ENCODE measurements around the gene POLR2A. TPM values are rescaled to one million over a fixed set of nuclear protein-coding genes. Genes with fewer than 3 reads are reported as not detected.

The POLR2A gene
- total RNA-seq, 2 donors from 2014 or later: 129 to 189 TPM

DNA sequence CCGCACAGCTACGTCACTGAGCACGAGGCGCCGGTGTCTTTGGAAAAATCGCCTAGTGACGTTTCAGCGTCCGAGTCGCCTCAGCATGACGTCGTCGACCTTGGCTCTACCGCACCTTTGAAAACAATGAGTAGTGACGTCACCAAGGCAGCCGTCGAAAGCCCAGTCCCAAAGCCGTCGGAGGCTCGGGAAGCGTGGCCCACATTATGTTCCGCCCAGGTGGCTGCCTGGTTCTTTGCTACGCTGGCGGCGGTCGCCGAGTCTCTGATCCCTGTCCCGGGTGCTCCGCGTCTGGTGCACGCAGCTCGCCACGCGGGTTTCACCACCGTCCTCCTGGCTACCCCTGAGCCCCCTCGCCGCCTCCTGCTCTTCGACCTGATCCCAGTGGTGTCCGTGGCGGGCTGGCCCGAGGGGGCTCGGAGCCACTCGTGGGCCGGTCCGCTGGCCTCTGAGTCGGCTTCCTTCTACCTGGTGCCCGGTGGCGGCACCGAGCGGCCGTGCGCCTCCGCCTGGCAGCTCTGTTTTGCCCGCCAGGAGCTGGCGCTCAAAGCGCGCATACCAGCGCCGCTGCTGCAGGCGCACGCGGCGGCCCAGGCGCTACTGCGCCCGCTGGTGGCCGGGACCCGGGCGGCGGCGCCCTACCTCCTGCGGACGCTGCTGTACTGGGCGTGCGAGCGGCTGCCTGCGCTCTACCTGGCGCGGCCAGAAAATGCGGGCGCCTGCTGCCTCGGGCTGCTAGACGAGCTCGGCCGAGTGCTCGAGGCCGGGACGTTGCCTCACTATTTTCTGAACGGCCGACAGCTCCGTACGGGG is 47.4 kb upstream of the POLR2A start:
- whole genome bisulfite sequencing, 2 experiments (ENCODE audit: insufficient coverage in 1 of 2, insufficient read length in 1 of 2): 2 to 7% methylated on average over 52 to 92 of the region's 92 CpGs
- no peak overlapping the region for H3K27ac ChIP-seq (ENCODE audit: low read depth, low read length)
- H3K9me3 Mint-ChIP-seq: no peaks in the 10 kb centered on the region
- H3K36me3 Mint-ChIP-seq (ENCODE audit: low read depth): no peaks in the 10 kb centered on the region
- peaks cover 3% of the 10 kb centered on the region for H3K4me1 ChIP-seq (ENCODE audit: control insufficient read depth, insufficient read depth, low read length)
- no peaks in the 10 kb centered on the region for H3K9me3 ChIP-seq (ENCODE audit: control insufficient read depth, low read length)
- peak overlapping the region; percentile 83 for H3K4me3 Mint-ChIP-seq
- H3K9ac ChIP-seq (ENCODE audit: extremely low read depth, low read length, poor library complexity, severe bottlenecking): peak overlapping the region; percentile 57
- peak; percentile 98 for DNase-seq
- peak overlapping the region; percentile 85 for H3K4me3 ChIP-seq (ENCODE audit: low read length)
- no peaks in the 10 kb centered on the region for H3K36me3 ChIP-seq (ENCODE audit: control insufficient read depth, insufficient read depth, low read length)
- peaks cover 42% of the 10 kb centered on the region for H3K27me3 ChIP-seq (ENCODE audit: control insufficient read depth, insufficient read depth, low read length, poor library complexity, severe bottlenecking)
- TF ChIP-seq, protein P1, sequence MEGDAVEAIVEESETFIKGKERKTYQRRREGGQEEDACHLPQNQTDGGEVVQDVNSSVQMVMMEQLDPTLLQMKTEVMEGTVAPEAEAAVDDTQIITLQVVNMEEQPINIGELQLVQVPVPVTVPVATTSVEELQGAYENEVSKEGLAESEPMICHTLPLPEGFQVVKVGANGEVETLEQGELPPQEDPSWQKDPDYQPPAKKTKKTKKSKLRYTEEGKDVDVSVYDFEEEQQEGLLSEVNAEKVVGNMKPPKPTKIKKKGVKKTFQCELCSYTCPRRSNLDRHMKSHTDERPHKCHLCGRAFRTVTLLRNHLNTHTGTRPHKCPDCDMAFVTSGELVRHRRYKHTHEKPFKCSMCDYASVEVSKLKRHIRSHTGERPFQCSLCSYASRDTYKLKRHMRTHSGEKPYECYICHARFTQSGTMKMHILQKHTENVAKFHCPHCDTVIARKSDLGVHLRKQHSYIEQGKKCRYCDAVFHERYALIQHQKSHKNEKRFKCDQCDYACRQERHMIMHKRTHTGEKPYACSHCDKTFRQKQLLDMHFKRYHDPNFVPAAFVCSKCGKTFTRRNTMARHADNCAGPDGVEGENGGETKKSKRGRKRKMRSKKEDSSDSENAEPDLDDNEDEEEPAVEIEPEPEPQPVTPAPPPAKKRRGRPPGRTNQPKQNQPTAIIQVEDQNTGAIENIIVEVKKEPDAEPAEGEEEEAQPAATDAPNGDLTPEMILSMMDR (conservative IDR thresholded peaks at IDR 0.05): peak; percentile 89
- H3K27me3 Mint-ChIP-seq (ENCODE audit: insufficient read depth): peaks cover 54% of the 10 kb centered on the region
- peak overlapping the region; percentile 87 for H3K27ac Mint-ChIP-seq
- peaks cover 13% of the 10 kb centered on the region for H3K4me1 Mint-ChIP-seq

DNA sequence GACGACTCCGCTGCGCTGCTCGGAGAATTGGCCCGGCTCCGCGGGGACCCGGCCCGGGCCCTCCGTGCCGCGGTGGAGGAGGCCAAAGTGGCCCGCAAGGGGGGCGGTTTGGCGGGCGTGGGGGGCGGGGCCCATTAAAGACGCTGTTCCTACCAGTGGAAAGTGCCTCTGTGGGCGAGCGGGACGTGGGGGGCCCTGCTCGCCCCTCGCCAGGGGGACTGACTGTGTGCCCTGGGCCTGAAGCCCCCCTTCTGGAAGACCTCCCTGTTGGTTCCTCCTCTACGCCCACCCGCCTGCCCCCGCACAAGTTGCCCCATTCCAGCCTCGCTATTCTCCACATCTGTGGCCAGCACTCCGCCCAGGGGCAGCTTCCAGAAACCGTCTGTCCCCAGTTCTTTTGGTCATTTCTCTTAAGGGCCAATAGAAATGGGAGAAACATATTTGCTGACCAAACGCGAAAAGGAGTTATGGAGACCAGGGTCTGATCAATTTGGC is 46.8 kb upstream of the POLR2A start:
- H3K4me1 ChIP-seq (ENCODE audit: control insufficient read depth, insufficient read depth, low read length): peaks cover 3% of the 10 kb centered on the region
- H3K27ac Mint-ChIP-seq: peak overlapping the region; percentile 67
- H3K9me3 Mint-ChIP-seq: no peaks in the 10 kb centered on the region
- WGBS, 2 experiments (ENCODE audit: insufficient coverage in 1 of 2, insufficient read length in 1 of 2): 17 to 36% methylated on average over 14 to 31 of the region's 31 CpGs
- H3K27ac ChIP-seq (ENCODE audit: low read depth, low read length): no peak overlapping the region
- no peaks in the 10 kb centered on the region for H3K36me3 ChIP-seq (ENCODE audit: control insufficient read depth, insufficient read depth, low read length)
- H3K36me3 Mint-ChIP-seq (ENCODE audit: low read depth): no peaks in the 10 kb centered on the region
- peaks cover 13% of the 10 kb centered on the region for H3K4me1 Mint-ChIP-seq
- TF ChIP-seq, protein P1 (conservative IDR thresholded peaks at IDR 0.05): no peak
- H3K27me3 Mint-ChIP-seq (ENCODE audit: insufficient read depth): peaks cover 59% of the 10 kb centered on the region
- H3K9me3 ChIP-seq (ENCODE audit: control insufficient read depth, low read length): no peaks in the 10 kb centered on the region
- no peak overlapping the region for H3K9ac ChIP-seq (ENCODE audit: extremely low read depth, low read length, poor library complexity, severe bottlenecking)
- peak; percentile 73 for DNase-seq
- peak overlapping the region; percentile 83 for H3K4me3 Mint-ChIP-seq
- H3K27me3 ChIP-seq (ENCODE audit: control insufficient read depth, insufficient read depth, low read length, poor library complexity, severe bottlenecking): peaks cover 47% of the 10 kb centered on the region
- H3K4me3 ChIP-seq (ENCODE audit: low read length): peak overlapping the region; percentile 66

DNA sequence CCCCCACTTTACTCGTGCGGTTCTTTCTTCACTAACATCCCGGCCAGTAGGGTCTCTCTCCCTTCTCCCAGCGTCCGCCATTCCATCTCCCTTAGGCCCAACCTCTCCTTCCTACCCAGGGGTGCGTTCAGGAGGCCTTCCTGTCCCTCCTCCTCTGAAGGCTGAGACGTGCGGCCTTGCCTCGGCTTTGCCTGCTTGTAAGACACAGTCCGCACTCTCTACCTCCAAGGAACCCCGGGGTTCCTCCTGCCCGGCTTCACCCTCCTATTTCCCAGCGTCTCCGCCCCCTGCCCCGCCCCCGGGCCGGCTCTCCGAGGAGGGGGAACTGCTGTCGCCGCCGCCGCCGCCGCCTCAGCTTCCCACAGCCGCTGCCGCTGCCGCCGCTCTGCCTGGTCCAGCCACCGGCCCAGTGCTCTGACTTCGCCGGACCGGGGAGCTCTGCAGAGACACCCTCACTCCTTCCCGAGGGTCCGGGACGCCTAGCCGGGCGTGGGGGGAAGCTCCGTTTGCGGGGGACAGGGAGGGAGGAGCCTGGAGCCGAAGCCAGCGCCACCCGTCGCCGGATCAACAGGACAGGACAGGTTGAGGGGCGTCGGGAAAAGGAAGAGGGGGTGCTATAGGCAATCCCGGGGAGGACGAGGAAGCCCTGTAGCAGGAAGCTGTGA is 46.1 kb upstream of the POLR2A start:
- peak overlapping the region; percentile 91 for H3K4me3 ChIP-seq (ENCODE audit: low read length)
- H3K36me3 ChIP-seq (ENCODE audit: control insufficient read depth, insufficient read depth, low read length): no peaks in the 10 kb centered on the region
- WGBS, 2 experiments (ENCODE audit: insufficient coverage in 1 of 2, insufficient read length in 1 of 2): 6% methylated on average over 28 to 48 of the region's 48 CpGs
- H3K9me3 ChIP-seq (ENCODE audit: control insufficient read depth, low read length): no peaks in the 10 kb centered on the region
- TF ChIP-seq, protein P1 (conservative IDR thresholded peaks at IDR 0.05): no peak
- peaks cover 65% of the 10 kb centered on the region for H3K27me3 Mint-ChIP-seq (ENCODE audit: insufficient read depth)
- no peak overlapping the region for H3K9ac ChIP-seq (ENCODE audit: extremely low read depth, low read length, poor library complexity, severe bottlenecking)
- peak; percentile 93 for DNase-seq
- H3K4me3 Mint-ChIP-seq: peak overlapping the region; percentile 83
- no peaks in the 10 kb centered on the region for H3K9me3 Mint-ChIP-seq
- peak overlapping the region; percentile 67 for H3K27ac Mint-ChIP-seq
- no peaks in the 10 kb centered on the region for H3K36me3 Mint-ChIP-seq (ENCODE audit: low read depth)
- H3K27me3 ChIP-seq (ENCODE audit: control insufficient read depth, insufficient read depth, low read length, poor library complexity, severe bottlenecking): peaks cover 51% of the 10 kb centered on the region
- peaks cover 3% of the 10 kb centered on the region for H3K4me1 ChIP-seq (ENCODE audit: control insufficient read depth, insufficient read depth, low read length)
- no peak overlapping the region for H3K27ac ChIP-seq (ENCODE audit: low read depth, low read length)
- peaks cover 13% of the 10 kb centered on the region for H3K4me1 Mint-ChIP-seq

Data from endodermal cell (in vitro differentiated cells).